NCI-H2196 (cell line): Measurements from ENCODE around the gene KIF4A.

Source experiments
- DNase-seq: peaks from one replicate; lab custom pipeline; 2025; ENCODE audit not compliant: unreplicated experiment; lab: John Stamatoyannopoulos, UW

Gene KIF4A

DNA sequence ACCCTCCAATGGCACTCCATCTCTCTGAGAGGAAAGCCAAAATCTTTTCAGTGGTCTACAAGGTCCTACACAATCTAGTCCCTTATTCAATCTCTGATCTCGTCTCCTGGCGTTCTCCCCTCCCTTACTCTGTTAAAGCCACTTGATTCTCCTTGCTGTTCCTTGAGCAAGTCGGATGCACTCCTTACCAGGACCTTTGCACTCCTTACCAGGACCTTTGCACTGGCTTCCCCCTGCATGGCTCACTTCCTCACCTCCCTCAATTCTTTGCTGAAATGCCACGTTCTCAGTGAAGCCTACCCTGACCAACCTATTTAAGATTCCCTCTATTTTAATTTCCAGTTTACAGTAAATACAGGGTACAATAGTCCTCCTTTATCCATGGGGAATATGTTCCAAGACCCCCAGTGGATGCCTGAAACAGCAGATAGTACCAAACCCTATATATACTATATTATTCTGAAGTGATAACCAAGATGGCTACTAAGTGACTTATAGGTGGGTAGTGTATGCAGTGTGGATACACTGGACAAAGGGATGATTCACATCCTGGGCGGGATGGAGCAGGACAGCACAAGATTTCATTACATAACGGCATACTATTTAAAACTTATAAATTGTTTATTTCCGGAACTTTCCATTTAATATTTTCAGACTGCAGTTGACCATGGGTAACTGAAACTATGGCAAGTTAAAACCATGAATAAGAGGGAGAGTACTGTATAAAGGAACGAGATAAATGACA, 148.2 kb downstream of the KIF4A start:
- no peak for DNase-seq

GRCh38 chrX:70439016-70439415, 149.1 kb downstream of the KIF4A start:
- DNase-seq: no peak

GRCh38 chrX:70442224-70442623, 152.3 kb downstream of the KIF4A start:
- DNase-seq: no peak

GRCh38 chrX:70444326-70444945, 154.5 kb downstream of the KIF4A start, which contains the start of gene DLG3:
DLG3 (plus strand) TSS chrX:70444835; CDS start chrX:70445202, 367 bp downstream.
- DNase-seq: peak; percentile 19

GRCh38 chrX:70444946-70445656, 155.2 kb downstream of the KIF4A start:
- no peak for DNase-seq

GRCh38 chrX:70445951-70446350, 156.0 kb downstream of the KIF4A start:
- DNase-seq: no peak

DNA sequence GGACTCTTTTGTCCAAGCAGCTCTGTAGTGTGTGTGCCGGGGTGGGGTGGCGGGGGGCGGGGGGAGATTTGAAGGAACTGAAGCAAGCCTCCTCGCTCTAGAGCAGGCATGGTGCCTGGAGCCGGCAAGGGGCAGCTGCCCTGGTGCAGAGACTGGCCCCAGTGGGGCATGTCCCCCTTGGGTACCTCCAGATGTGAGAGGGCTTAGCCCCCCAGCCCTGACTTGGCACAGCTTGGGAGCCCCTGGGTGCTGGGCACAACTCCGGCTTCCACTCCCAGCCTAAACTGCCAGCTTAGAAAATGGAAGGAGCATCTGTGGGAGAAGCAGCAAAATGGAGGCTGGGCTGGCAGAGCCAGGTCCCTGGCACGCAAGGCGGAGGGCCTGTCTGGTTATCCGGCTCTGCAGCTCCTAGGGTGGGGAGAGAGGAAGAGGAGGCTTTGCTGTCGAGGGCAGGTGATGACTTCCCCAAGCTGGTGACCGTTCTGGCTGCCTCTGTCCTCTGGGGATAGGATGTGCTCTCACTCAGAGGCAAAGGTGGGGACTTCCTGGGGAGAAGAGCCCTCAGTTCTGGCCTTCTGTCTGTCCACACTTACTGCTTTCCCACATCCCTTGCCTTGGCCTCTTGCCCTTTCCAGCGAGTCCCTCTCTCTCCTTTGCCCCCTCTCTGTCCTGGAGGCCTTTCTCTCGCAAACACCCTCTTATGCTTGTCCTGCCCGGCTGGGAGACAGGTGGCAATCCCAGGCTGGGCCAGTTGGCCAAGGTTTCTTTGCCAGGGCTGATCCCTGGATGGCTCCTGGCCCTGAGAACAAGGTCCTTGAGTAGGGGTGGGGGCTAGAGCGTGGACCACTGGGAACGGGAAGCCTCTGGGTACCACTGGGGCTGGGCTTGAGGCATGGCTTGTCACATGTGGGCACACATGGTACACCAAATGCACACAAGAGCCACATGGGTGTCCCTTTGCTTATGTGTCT, 156.8 kb downstream of the KIF4A start:
- no peak for DNase-seq

DNA sequence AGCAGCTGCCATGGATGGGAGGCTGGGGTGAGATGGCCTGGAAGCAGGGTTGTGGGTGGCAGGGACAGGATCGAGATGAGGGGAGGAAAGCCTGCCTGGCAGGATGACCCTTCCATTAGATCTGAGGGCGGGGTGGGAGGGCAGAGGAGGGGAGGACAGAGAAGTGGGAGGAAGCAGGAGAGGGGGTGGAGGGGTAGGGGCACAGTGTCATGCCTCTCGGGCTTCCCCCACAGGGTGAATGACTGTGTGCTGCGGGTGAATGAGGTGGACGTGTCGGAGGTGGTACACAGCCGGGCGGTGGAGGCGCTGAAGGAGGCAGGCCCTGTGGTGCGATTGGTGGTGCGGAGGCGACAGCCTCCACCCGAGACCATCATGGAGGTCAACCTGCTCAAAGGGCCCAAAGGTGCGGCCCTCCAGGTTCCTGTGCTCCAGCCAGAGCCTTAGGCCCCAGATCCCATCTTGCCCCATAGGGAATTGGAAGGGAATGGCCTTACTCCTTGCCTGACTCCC, 159.6 kb downstream of the KIF4A start:
- DNase-seq: no peak

DNA sequence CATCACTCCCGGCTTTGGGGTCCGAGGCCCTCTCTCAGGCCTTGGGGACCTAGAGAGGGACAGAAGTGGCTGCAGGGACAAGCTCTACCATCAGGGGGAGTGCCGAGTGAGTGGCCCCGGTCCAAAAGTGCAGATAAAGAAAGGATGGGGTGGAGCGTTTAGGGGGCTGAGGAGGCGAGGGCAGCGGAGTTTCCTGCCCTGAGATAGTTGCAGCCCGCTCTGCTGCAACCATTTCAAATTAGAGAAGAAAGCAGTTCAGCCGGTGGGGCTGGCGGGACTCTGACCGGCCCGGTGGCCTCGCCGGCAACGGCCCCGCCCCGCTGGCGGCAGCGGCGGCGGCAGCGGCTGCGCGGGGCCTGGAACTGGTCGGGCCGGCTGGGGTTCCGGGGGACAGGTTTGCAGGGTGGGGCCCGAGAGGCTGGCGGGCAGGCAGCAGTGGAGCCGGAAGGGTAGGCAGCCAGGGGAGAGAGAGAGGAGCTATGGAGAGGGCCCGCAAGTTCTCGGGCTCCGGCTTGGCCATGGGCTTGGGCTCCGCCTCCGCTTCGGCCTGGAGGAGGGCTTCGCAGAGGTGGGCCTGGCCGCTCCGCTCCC, 162.3 kb downstream of the KIF4A start:
- DNase-seq: peak; percentile 57

GRCh38 chrX:70453024-70453618, 163.2 kb downstream of the KIF4A start:
- no peak for DNase-seq

DNA sequence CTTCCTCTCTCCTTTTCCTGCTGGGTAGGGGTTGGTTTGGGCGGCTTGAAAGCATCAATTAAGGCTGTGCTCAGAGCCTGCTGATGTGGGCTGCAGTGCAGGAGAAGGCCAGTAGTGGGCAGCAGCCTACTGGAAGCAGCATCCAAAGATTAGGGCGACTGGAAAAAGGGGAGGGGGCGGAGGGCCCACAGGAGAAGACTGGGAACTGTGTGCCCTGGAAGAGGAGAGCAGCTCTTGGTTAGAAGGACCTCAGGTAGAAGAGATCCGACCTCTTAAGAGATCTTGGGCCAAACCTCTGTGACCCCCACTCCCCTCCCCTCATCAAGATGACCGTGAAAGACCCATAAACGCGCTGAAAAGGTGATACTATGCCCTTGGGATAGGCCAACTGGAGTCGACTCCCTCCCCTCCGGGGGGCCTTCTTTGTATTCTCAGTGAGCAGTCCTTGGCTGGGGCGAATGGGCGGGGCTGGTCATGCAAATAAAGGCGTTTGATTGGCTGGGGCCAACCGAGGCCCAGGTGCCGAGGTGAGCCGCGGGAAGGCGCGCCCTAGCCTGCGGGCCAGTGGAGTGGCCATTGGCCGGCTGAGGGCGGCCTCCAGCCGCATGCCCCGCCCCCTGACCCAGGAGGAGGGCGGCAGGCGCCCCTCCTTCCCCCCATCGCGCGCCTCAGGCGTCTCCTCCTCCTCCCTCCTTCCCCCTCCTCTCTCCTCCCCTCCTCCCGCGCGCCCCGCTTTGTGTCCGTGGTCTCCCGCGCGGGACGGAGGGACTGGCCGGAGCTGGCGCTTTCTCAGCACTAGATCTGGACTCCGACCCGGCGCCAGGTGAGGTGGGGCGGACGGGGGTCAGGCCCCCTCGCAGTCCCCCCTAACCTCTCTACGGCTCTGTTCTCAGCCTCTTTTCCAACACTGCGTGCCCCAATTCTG, 164.8 kb downstream of the KIF4A start:
- peak; percentile 89 for DNase-seq

DNA sequence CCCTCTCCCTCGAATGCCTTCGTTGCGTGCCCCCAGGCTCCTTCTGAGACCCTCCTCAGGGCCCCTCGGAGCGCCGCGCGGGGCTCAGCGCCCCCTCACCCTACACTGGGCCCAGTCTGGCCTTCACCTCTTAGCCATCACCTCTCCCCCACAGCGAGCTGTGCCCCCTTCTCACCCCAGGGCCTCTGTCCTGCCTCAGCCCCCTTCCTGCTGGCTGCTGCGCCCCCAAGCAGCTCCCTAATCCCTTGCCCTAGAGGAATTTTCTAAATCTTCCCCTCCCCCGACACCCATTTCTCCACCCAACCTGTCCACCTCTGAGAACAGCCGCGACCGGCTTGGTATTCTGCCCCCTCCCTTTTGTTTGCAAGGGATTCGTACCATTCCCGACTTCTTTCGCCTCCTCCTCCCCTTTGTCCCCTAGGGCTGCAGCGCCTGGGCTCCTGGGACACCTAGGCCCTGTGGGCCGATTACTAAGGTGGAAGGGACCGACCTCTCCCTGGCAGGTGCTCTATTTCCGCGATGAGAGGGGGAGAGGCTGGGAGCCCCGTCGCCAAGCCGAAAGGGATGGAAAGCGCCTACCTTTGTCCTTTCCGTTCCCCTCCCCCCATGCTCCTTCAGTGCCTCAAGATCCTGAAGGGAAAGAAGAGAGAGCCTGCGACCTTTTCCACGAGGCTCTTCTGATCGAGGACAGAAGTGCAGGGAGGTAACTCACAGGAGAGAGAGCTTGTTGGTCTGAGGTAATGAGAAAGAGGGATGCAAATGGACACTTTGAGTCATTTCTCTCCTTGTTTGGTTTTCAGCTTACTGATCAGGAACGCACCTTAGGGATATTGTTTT, 165.7 kb downstream of the KIF4A start:
- no peak for DNase-seq

DNA sequence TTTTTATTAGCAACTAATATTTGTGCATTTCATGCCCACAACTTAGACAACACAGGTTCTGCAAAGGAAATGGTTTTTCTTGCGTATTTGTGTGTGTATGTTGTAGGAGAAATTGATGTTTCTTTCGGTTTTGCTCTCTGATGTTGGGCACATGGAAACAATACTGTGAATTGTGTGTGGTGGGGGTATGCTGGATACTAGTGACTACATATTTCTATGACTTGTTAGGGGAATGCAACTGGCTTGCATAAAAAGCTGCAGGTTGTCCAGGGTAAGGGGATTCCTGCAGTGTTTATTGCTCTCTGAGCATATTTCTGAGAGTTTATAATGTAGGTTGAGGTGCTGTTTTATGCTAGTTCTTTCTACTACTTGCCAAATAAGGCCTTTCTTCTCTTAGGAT, 166.4 kb downstream of the KIF4A start:
- no peak for DNase-seq

DNA sequence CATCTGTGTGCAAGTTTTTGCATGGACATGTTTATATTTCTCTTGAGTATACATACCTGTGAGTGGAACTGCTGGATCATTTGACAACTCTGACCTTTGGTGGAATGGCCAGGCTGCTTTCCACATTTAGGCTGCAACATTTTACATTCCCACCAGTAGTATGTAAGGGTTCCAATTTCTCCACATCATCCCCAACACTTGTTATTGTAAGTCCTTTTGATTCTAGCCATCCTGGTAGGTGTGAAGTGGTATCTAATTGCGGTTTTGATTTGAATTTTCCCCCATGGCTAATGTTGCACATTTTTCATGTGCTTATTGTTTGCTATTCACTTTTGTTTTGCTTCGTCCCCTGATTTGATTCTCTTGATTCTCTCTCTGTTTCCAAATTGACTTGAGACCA, 171.1 kb downstream of the KIF4A start:
- DNase-seq: no peak

GRCh38 chrX:70464051-70464450, 174.1 kb downstream of the KIF4A start:
- DNase-seq: no peak

DNA sequence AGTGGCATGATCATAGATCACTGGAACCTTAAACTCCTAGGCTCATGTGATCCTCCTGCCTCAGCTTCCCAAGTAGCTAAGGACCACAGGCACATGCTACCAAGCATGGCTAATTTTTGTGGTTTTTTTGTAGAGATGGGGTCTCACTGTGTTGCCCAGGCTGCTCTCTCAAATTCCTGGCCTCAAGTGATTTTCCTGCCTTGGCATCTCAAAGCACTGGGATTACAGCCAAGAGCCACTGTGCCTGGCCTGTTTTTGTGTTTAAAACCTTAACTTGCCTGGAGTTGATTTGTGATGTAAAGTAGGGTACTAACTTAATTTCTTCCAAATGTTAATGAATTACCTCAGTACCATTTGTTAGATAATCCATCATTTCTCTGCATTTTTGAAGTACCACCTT, 177.1 kb downstream of the KIF4A start:
- no peak for DNase-seq

DNA sequence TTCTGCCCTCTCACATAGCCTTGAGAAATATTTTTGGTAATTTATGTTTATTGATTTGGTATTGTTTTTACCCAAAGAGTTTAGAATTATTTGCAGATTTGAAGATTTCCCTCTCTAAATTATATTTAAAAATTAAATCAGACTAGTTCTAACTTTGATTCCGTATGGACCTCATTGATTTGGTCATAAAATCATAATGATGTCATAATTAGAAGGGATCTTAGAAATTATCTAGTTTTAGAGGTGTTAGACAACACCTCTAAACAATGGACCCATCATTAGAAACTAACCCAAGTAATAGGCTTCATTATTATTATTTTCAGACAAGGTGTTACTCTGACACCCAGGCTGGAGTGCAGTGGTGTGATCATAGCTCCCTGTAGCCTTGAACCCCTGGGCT, 178.8 kb downstream of the KIF4A start:
- DNase-seq: no peak
